Central memory CD4-positive, alpha-beta T cell (primary cell): Measurements from ENCODE around the gene NFKBIL1.

Experiments
- DNase-seq: peaks from one replicate; pipeline ENCODE4 v3.0.0; 2022

The NFKBIL1 gene

DNA sequence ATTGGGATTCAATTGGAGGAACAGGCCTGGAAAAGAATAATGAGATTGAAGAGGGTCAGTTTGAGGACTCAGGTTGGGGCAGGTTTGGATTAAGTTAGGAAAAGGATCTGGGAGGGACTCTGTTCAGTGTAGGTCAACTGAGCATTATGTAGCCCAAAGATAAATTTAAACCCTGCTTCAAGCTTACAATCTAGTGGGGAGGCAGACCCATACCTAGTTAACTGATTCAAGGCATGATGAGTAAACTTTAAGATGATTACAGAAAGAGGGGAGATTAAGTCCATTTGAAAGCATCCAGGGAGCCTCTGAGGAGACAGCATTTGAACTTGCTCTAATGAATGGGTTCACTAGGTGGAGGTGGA lies 13.3 kb downstream of the NFKBIL1 start:
- DNase-seq: no peak

DNA sequence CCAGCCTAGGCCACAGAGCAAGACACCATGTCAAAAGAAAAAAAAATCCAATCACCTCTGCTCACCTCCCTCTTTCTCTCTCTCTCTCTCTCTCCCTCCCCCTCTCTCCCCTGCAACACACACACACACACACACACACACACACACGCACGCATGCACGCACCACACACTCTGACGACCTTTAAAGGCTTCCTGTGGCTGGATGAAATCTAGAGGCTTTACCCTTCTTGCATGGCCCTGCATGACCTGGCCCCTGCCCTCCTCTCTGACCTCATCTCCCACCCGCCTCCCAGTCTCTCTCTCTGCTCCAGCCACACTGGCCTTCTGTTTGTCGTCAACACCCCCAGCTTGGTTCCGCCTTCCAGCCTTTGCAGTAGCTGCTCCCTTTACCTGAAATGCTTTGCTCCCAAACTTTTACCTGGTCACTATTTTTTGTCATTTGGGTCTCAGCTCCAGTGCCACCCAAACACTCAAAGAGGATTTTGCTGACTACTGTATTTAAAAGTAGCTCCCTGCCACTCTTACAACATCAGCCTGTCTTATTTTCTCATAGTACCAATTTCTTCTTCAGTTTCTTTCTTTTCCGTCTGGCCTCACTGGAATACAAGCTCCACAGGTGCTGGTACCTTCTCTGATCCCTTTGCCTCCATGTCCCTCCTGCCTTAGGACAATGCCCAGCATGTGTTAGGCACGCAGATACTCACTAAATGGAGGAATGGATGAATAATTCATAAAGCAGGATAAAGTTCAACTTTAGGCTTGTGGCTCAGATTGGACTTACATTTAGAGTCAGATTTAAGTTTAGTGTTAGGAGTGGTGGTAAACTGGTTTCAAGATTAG lies 20.3 kb downstream of the NFKBIL1 start:
- no peak for DNase-seq

DNA sequence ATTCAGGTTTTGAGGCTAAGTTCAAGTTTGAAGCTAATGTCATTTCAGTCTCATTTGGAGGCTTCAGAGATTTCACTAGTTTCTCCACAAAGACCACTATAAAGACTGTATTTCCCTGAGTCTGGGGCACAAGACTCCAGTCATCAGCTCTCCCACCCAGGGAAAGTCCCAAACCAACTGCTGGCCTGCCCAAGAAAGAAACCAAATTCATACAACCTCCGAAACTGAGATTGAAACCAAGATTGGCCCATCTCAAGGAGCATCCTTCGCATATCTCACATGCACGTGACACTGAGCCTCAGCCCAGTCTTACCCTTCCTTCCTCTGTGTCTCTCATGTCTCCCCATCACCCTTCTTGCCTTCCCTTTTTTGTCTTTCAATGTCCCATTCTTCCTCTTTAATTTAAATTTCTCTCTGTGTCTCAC lies 21.1 kb downstream of the NFKBIL1 start:
- DNase-seq: peak; percentile 88

DNA sequence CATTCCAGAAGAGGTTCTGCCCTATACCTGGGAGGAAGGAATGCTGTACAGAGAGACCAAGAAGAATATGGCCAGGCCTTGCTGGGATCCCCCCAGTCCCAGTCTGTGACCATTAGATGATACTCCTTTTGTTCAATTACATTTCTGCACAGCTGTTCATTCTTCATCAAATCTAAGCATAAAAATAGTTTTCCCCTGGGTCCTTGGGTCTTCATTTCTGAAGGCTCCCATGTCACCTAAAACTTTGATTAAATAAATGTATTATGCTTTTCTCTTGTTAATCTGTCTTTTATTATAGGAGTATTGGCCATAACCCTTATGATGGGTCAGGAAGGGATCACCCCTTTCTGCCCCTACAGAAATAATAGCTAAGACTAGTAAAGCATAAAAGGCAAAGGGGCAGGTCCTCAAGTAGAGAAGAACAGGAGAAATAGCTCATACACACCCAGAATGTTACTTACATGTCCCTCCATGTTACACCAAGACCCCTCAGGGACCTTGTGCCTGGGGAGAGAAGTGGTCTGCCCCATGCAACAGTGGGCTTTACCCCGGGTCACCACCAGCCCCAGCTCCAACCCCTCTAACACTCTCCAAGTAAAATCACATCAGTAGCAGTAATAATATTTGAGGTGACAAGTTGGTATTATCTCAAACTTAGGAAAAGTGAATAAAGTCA lies 22.6 kb downstream of the NFKBIL1 start:
- no peak for DNase-seq

DNA sequence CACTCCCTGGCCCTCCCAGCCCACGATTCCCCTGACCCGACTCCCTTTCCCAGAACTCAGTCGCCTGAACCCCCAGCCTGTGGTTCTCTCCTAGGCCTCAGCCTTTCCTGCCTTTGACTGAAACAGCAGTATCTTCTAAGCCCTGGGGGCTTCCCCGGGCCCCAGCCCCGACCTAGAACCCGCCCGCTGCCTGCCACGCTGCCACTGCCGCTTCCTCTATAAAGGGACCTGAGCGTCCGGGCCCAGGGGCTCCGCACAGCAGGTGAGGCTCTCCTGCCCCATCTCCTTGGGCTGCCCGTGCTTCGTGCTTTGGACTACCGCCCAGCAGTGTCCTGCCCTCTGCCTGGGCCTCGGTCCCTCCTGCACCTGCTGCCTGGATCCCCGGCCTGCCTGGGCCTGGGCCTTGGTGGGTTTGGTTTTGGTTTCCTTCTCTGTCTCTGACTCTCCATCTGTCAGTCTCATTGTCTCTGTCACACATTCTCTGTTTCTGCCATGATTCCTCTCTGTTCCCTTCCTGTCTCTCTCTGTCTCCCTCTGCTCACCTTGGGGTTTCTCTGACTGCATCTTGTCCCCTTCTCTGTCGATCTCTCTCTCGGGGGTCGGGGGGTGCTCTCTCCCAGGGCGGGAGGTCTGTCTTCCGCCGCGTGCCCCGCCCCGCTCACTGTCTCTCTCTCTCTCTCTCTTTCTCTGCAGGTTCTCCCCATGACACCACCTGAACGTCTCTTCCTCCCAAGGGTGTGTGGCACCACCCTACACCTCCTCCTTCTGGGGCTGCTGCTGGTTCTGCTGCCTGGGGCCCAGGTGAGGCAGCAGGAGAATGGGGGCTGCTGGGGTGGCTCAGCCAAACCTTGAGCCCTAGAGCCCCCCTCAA lies 24.9 kb downstream of the NFKBIL1 start, which contains the start of gene LTA:
Gene LTA (plus strand): TSS at position 249 of the 871 bp plus-strand sequence. CDS start 454 bp downstream, at position 703.
- peak; percentile 80 for DNase-seq

DNA sequence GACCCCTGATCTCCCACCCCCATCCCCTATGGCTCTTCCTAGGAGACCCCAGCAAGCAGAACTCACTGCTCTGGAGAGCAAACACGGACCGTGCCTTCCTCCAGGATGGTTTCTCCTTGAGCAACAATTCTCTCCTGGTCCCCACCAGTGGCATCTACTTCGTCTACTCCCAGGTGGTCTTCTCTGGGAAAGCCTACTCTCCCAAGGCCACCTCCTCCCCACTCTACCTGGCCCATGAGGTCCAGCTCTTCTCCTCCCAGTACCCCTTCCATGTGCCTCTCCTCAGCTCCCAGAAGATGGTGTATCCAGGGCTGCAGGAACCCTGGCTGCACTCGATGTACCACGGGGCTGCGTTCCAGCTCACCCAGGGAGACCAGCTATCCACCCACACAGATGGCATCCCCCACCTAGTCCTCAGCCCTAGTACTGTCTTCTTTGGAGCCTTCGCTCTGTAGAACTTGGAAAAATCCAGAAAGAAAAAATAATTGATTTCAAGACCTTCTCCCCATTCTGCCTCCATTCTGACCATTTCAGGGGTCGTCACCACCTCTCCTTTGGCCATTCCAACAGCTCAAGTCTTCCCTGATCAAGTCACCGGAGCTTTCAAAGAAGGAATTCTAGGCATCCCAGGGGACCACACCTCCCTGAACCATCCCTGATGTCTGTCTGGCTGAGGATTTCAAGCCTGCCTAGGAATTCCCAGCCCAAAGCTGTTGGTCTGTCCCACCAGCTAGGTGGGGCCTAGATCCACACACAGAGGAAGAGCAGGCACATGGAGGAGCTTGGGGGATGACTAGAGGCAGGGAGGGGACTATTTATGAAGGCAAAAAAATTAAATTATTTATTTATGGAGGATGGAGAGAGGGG lies 26.1 kb downstream of the NFKBIL1 start:
- no peak for DNase-seq

DNA sequence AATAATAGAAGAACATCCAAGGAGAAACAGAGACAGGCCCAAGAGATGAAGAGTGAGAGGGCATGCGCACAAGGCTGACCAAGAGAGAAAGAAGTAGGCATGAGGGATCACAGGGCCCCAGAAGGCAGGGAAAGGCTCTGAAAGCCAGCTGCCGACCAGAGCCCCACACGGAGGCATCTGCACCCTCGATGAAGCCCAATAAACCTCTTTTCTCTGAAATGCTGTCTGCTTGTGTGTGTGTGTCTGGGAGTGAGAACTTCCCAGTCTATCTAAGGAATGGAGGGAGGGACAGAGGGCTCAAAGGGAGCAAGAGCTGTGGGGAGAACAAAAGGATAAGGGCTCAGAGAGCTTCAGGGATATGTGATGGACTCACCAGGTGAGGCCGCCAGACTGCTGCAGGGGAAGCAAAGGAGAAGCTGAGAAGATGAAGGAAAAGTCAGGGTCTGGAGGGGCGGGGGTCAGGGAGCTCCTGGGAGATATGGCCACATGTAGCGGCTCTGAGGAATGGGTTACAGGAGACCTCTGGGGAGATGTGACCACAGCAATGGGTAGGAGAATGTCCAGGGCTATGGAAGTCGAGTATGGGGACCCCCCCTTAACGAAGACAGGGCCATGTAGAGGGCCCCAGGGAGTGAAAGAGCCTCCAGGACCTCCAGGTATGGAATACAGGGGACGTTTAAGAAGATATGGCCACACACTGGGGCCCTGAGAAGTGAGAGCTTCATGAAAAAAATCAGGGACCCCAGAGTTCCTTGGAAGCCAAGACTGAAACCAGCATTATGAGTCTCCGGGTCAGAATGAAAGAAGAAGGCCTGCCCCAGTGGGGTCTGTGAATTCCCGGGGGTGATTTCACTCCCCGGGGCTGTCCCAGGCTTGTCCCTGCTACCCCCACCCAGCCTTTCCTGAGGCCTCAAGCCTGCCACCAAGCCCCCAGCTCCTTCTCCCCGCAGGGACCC lies 27.0 kb downstream of the NFKBIL1 start:
- DNase-seq: no peak

DNA sequence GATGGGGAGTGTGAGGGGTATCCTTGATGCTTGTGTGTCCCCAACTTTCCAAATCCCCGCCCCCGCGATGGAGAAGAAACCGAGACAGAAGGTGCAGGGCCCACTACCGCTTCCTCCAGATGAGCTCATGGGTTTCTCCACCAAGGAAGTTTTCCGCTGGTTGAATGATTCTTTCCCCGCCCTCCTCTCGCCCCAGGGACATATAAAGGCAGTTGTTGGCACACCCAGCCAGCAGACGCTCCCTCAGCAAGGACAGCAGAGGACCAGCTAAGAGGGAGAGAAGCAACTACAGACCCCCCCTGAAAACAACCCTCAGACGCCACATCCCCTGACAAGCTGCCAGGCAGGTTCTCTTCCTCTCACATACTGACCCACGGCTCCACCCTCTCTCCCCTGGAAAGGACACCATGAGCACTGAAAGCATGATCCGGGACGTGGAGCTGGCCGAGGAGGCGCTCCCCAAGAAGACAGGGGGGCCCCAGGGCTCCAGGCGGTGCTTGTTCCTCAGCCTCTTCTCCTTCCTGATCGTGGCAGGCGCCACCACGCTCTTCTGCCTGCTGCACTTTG lies 28.0 kb downstream of the NFKBIL1 start, which contains the start of gene TNF:
Gene TNF (plus strand): TSS at position 231 of the 567 bp plus-strand sequence. CDS start 177 bp downstream, at position 408.
- DNase-seq: peak; percentile 76

DNA sequence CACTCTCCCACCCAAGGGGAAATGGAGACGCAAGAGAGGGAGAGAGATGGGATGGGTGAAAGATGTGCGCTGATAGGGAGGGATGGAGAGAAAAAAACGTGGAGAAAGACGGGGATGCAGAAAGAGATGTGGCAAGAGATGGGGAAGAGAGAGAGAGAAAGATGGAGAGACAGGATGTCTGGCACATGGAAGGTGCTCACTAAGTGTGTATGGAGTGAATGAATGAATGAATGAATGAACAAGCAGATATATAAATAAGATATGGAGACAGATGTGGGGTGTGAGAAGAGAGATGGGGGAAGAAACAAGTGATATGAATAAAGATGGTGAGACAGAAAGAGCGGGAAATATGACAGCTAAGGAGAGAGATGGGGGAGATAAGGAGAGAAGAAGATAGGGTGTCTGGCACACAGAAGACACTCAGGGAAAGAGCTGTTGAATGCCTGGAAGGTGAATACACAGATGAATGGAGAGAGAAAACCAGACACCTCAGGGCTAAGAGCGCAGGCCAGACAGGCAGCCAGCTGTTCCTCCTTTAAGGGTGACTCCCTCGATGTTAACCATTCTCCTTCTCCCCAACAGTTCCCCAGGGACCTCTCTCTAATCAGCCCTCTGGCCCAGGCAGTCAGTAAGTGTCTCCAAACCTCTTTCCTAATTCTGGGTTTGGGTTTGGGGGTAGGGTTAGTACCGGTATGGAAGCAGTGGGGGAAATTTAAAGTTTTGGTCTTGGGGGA lies 28.7 kb downstream of the NFKBIL1 start:
- no peak for DNase-seq

DNA sequence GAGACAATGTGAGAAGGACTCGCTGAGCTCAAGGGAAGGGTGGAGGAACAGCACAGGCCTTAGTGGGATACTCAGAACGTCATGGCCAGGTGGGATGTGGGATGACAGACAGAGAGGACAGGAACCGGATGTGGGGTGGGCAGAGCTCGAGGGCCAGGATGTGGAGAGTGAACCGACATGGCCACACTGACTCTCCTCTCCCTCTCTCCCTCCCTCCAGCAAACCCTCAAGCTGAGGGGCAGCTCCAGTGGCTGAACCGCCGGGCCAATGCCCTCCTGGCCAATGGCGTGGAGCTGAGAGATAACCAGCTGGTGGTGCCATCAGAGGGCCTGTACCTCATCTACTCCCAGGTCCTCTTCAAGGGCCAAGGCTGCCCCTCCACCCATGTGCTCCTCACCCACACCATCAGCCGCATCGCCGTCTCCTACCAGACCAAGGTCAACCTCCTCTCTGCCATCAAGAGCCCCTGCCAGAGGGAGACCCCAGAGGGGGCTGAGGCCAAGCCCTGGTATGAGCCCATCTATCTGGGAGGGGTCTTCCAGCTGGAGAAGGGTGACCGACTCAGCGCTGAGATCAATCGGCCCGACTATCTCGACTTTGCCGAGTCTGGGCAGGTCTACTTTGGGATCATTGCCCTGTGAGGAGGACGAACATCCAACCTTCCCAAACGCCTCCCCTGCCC lies 29.6 kb downstream of the NFKBIL1 start:
- DNase-seq: peak; percentile 49

DNA sequence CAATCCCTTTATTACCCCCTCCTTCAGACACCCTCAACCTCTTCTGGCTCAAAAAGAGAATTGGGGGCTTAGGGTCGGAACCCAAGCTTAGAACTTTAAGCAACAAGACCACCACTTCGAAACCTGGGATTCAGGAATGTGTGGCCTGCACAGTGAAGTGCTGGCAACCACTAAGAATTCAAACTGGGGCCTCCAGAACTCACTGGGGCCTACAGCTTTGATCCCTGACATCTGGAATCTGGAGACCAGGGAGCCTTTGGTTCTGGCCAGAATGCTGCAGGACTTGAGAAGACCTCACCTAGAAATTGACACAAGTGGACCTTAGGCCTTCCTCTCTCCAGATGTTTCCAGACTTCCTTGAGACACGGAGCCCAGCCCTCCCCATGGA lies 30.2 kb downstream of the NFKBIL1 start:
- DNase-seq: no peak

DNA sequence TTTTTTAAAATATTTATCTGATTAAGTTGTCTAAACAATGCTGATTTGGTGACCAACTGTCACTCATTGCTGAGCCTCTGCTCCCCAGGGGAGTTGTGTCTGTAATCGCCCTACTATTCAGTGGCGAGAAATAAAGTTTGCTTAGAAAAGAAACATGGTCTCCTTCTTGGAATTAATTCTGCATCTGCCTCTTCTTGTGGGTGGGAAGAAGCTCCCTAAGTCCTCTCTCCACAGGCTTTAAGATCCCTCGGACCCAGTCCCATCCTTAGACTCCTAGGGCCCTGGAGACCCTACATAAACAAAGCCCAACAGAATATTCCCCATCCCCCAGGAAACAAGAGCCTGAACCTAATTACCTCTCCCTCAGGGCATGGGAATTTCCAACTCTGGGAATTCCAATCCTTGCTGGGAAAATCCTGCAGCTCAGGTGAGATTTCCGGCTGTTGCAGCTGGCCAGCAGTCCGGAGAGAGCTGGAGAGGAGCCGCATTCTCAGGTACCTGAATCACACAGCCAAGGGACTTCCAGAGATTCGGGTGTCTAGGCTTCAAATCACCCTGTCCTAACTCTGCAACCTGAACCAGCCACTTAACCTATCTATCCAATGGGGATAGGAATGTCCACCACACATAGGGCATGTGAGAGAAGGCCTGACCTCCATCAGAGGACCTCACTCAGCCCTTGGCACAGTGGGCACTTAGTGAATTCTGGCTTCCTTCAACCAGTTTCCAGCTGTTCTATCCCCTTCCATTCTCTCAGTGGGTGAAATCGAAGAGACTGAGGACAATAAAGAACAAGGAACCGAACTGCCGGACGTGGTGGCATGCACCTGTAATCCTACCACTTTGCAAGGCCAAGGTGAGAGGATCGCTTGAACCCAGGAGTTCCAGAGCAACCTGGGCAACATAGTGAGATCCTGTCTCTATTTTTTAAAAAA lies 31.0 kb downstream of the NFKBIL1 start:
- DNase-seq: no peak

DNA sequence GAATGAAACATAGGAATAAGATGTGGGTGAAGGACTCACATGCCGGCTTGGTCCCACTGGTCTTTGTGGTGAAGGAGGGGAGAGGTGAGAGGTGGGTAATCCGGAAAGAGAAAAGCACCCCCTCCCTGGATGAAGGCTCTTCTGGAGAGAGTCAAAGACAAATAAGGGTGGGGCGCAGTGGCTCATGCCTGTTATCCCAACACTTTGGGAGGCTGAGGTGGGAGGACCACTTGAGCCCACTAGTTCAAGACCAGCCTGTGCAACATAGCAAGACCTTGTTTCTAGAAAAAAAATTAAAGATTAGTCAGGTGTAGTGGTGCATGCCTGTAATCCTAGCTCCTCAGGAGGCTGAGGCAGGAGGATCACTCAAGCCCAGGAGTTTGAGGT lies 31.7 kb downstream of the NFKBIL1 start:
- no peak for DNase-seq

DNA sequence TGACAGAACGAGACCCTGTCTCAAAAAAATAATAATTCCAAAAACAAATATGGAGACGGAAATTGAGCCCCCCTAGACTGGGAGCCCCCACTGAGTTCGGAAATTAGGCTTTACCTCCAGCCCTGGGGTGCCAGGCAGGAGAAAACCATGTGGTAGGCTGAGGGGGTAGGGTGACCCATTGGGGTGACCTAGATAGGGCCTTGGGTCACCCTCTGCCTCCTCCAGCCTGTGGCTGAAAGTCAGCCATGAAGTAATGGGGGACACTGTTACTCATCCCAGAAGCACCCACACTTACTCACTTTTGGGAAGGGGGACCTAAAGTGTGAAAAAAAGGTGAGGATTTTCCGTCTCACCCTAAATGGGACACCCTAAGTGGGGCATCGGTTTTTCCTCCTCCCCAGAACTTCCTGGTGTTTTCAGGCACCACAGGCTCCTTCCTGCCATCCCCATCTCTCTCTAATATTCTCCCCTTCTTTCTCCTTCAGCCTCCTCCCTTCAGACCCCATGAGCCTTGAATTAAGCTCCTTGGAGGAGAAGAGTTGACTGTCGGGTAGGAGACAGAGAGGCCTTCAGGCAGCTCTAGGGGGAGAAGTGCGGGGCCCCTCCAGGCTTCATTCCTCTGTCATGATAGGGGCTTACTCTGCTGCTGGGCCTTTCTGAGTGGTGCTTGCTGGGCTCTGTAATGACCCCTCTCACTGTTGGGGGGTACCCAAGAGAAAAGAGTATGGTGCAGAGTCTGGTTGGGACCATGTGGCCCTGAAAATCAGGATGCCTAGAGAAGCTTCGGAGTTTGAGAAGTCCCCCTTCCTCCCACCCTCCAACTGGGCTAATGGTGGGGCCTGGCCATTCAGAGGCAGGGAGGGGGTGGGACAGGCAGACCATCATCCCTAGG lies 32.4 kb downstream of the NFKBIL1 start:
- no peak for DNase-seq

DNA sequence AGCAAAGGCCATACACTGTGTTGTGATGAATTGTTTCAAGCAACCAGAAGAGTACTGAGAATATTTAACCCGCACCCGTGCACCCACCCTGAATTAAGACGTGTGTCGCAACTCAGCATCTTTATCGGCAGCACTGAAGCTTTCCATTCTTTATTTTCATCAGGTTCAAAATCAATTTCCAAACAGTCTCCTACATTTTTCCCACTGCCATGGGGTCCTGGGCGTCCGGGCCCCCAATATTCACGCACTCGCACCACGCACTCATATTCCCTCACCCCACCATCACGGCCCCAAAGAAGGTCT lies 33.0 kb downstream of the NFKBIL1 start:
- no peak for DNase-seq

DNA sequence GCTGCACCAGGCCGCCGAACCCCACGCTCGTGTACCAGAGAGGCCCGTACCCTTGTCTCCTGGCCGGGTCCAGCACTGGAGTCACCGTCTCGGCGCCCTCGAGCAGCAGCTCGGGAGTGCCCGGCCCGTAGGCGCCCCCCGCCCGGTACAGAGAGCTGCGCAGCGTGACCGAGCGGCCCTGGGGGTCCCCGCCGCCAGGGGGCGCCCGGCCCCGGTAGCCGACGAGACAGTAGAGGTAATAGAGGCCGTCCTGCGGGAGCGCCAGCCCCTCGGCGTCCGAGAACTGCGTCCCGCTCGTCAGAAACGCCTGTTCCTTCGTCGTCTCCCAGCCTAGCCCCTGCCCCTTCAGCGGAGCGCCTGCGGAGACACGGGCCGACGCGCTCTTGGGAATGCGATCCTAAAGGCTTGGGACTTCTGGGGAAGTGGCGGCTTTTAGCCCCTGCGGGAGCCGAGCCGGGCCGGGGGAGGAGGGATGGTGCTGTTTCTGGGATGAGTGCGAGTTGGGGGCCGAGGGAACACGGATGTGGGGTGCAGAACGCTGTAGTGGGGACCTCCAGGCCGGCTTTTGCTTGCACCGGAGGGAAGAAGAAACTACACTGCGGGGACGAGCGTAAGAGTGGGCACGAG lies 33.5 kb downstream of the NFKBIL1 start:
- DNase-seq: peak; percentile 81
